Measurements from ENCODE around the gene CBARP. TPM values are rescaled to one million over a fixed set of nuclear protein-coding genes. Genes with fewer than 3 reads are reported as not detected.
A peak's percentile ranks its signal among the peaks of the same experiment; 100 is the strongest.

The CBARP gene
- total and polyA plus RNA-seq, 9 of the 15 experiments (the other 6 are each of a cell fraction or from before 2014, with no cell fraction given), result 0.03 to 8.9 (median 1.2) TPM; not detected in 1

DNA sequence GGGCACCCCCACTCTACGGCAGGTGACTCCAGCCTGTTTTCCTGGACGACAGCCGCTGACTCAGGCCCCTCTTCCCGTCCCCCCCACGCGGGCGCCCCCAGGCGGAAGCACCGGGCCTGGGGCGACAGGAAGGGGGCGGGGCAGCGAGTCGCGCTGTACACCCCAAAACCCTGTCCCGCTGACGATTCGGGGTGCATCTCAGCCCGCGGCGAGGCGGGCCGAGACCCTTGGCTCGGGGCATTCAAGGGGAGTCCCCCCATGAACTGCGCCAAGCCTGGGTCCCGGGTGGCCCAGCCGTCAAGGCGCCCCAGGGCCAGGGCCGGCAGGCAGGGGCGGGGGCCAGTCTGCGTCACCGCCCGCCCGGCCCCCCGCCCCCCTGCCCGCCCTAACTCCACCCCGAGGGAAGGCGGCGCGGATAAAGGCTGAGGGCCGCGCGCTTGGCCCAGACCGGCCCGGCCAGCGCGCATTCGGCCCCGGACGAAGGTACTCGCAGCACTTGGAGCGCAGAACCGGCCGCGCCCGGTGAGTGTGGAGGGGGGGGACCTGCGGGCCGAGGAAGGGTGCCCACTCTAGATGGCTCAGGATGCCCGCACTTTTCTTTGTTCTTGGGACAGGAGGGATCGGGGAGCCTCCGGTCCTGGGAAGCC is 10.5 kb upstream of the CBARP start, which contains the start of gene MIDN (continued):
- TF ChIP-seq POLR2B (IDR thresholded peaks at IDR 0.05; ENCODE audit: low read depth, partially characterized antibody) (peak; percentile 93), PHF8 (IDR thresholded peaks at IDR 0.05; ENCODE audit: borderline replicate concordance, low read length) (peak; percentile 69; the same call in 1 of the 2 replicates), LCOR (CRISPR knock-in tag; IDR thresholded peaks at IDR 0.05) (0 out of 2 replicates have a peak, but pooled peaks have one; percentile 46), SP2 (IDR thresholded peaks at IDR 0.05; ENCODE audit: extremely low read depth, low read depth, low read length, poor library complexity, severe bottlenecking) (no peak), HNRNPUL1 (IDR thresholded peaks at IDR 0.05; ENCODE audit: low read length) (no peak), ZFX (CRISPR knock-in tag; IDR thresholded peaks at IDR 0.05) (peak; percentile 88), C11orf30 (IDR thresholded peaks at IDR 0.05; ENCODE audit: low read depth) (peak; percentile 70), PCBP1 (IDR thresholded peaks at IDR 0.05; ENCODE audit: low read depth, low read length, poor library complexity, severe bottlenecking) (peak; percentile 81), TAF1 (IDR thresholded peaks at IDR 0.05; ENCODE audit: control insufficient read depth, extremely low read depth, insufficient read depth, low read length, severe bottlenecking) (peak; percentile 85), ZNF274 (IDR thresholded peaks at IDR 0.05; ENCODE audit: borderline replicate concordance, low read depth, low read length) (no peak), KAT7 (CRISPR knock-in tag; IDR thresholded peaks at IDR 0.05; ENCODE audit: borderline replicate concordance) (peak; percentile 85; the same call in 1 of the 2 replicates), HNRNPH1 (optimal IDR thresholded peaks at IDR 0.05; ENCODE audit: low read depth, low read length) (no peak), ZBTB7A (IDR thresholded peaks at IDR 0.05; ENCODE audit: borderline replicate concordance, control insufficient read depth, low read depth, low read length) (peak; percentile 96), HMBOX1 (IDR thresholded peaks at IDR 0.05) (no peak), SUPT5H (IDR thresholded peaks at IDR 0.05) (peak; percentile 97), PREB (CRISPR knock-in tag; IDR thresholded peaks at IDR 0.05) (peak; percentile 75; the same call in 1 of the 2 replicates), RBM14 (IDR thresholded peaks at IDR 0.05; ENCODE audit: borderline replicate concordance, insufficient read depth, low read depth, low read length) (0 out of 2 replicates have a peak, but pooled peaks have one; percentile 6), TBP (optimal IDR thresholded peaks at IDR 0.05; ENCODE audit: low read depth, low read length) (peak; percentile 85), ZBTB33 (CRISPR knock-in tag; IDR thresholded peaks at IDR 0.05) (0 out of 2 replicates have a peak, but pooled peaks have one; percentile 8), ELF4 (CRISPR knock-in tag; IDR thresholded peaks at IDR 0.05) (0 out of 2 replicates have a peak, but pooled peaks have one; percentile 48), ELF1 (tag; IDR thresholded peaks at IDR 0.05) (peak; percentile 80)
- TF ChIP-seq, protein P1, sequence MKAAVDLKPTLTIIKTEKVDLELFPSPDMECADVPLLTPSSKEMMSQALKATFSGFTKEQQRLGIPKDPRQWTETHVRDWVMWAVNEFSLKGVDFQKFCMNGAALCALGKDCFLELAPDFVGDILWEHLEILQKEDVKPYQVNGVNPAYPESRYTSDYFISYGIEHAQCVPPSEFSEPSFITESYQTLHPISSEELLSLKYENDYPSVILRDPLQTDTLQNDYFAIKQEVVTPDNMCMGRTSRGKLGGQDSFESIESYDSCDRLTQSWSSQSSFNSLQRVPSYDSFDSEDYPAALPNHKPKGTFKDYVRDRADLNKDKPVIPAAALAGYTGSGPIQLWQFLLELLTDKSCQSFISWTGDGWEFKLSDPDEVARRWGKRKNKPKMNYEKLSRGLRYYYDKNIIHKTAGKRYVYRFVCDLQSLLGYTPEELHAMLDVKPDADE (conservative IDR thresholded peaks at IDR 0.05; ENCODE audit: control insufficient read depth, low read depth, low read length), result peak; percentile 73

Data from K562 (cell line).